Stimulated activated CD4-positive, alpha-beta T cell treated with anti-CD3 and anti-CD28 coated beads, Interleukin-12 subunit alpha, Interleukin-12 subunit beta, amount 100 ng/mL, for 48 hours (primary cell): ENCODE results near the gene RHOF.
"Not testable (repeated sequence)": the region's sequence is repeated elsewhere in the genome, so short reads cannot be mapped to it uniquely, and the experiment has no call there.

Experiments
- DNase-seq, 3 donors: peaks; one replicate each; pipeline ENCODE4 v3.0.0-alpha.2; 2020; ENCODE audit warnings: low read depth in 2 of 3, low spot score in 1 of 3

RHOF gene

DNA sequence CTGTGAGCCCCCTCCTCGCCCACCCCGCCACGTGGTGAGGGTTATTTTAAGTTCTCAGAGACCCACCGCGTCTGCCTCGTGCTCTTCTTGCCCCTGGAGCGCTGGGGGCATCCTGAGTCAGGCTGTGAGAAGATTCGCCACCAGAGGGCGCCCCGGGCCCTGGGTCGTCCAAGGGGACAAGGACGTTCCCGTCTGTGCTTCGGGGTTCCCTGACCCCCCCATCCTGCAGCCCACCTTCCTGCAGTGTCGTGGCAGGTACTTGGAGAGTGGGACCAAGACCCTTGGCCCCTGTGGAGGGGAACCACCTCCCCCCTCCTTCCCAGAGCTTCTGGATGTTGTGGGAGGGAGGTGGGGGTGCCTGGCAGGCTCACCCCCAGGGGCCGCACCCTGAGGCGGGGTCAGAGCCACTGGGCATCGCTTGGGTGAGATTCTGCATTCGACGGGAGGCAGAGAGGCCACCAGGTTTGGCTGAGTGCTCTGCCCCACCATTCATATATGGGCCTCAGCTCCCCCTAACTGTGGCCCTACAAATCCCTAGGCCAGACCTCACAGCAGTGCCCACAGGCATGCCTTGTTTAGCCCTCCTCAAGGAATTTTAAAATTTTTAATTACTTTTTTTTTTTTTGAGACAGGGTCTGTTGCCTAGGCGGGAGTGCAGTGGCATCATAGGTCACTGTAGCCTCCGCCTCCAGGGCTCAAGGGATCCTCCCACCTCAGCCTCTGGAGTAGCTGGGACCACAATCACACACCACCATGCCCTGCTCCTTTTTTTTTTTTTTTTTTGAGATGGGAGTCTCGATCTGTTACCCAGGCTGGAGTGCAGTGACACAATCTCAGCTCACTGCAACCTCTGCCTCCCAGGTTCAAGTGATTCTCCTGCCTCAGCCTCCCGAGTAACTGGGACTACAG lies 17.0 kb downstream of the RHOF start:
- DNase-seq, result peak; percentile 78 to 94 (median 87)

DNA sequence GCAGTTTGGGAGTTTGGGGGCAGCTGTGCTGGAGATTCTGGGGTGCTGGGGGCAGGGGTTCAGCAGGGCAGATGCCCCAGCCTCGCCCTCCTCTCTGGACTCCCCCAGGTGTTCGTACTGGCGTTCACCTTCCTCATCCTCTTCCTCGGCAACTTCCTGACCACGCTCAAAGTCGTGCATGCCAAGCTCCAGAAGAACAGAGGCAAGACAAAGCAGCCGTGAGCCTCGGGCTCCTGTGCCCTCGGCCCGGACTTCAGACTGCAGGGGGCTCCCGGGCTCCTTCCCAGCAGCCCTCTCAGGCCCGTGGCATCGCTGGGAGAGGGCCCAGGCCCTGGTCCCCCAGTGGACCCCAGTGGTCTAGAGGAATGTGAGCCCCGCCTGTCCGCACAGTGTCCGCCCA lies 18.0 kb downstream of the RHOF start:
- no peak for DNase-seq

DNA sequence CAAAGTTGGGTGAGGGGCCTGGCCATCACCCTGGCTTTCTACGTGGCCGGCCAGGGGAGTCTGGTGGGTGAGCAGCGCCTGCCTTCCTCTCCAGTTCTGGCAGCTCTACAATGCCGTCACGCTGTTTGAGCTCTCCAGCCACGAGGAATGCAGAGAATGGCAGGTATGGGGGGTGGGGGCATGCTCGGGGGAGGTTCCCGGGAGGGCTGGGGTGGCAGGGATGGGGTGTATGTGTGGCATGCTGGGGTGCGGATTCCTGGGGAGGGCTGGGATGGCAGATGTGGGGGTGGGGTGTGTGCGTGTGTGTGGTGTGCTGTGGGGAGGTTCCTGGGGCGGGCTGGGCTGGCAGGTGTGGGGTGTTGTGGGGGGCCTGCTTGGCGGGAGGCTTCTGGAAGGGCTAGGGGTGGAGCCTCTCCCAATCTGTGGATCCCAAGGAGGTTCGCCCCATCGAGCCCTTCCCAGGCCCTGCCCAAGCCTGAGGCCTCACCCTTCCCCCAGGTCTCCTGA lies 18.5 kb downstream of the RHOF start:
- DNase-seq, result no peak

DNA sequence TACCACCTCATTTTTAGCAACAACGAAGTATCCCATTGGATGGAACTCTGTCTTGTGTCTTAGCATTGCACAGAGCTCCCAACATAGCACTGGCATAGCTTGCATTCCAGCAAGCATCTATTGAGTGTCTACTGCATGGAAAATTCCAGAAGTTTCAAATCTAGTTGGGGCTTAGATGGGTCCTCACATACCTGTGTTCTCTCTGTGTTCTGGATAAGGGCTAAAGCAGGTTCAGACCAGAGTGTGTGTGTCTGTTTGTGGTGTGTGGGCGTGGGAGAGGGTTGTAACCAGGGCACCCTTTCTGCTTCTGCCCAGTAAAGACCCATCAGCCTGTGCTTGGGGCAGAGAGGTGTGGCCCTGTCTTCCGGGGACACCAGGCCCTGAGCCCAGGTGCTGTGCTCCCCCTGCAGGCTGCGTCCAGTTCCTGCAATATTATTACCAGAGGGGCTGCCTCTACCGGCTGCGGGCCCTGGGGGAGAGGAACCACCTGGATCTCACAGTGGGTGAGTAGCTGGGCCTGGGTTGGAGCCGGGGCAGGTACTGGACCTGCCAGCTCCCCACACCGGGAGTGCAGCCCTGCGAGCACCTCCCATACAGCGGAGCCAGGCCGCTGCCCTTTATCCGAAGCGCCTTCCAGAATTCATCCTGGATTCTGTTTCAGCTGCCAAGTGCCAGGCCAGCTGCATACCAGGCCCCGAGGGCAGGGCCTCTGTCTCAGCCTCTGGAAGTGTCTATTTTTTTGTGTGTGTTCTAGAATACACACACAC lies 20.3 kb downstream of the RHOF start:
- DNase-seq, result peak; percentile 56 to 72 (median 69)

DNA sequence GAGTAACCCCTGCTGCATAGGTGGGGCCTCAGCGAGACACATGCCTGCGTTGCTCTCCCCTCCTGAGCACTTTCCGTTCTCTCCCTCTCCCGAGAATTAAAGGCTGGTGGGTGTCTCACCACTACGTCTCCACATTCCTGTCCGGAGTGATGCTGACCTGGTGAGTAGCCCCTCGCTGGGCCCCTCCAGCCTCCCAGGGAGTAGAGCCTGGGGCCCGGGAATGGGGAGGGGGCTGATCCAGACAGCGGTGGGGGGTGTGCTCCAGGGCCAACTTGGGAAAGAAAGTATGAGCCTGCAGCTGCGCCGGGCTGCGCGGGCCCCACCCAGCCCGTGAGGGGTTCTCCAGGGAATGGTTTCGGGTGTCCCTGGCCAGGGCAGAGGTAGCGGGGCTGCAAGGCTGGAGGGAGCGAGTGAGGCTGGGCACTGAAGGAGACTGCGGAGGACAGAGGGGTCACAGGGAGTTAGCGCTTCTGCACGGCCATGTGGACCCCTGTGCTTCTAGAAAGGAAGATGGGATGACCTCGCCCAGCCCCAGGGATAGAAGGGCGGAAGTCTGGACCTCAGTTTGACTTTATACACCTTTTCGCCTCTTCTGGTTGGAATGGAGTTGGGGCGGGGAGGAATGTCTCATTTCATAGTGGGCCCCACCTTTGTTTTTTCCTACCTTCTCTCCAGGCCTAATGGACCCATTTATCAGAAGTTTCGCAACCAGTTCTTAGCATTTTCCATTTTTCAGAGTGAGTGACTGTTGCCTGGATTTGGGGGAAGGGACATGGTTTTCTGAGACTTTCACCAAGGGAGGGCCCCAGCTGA lies 22.5 kb downstream of the RHOF start:
- no peak for DNase-seq

DNA sequence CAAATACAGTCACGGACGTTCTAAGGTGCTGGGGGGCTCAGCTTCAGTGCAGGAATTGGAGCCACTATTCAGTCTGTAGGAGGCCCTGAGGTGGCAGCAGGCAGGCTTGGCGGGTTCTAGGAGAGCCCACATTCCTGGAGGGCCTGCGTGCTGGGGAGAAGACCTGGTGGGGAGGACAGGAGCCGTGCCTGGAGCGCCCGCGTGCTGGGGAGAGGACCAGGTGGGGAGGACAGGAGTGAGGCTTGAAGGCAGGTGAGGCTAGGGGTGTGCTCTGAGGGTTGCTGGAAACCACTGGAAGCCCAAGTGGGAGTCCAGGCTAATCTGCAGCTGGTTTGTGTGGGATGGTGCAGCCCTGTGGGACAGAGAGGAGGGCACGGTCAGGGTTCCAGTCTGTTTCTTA lies 23.1 kb downstream of the RHOF start:
- no peak for DNase-seq

DNA sequence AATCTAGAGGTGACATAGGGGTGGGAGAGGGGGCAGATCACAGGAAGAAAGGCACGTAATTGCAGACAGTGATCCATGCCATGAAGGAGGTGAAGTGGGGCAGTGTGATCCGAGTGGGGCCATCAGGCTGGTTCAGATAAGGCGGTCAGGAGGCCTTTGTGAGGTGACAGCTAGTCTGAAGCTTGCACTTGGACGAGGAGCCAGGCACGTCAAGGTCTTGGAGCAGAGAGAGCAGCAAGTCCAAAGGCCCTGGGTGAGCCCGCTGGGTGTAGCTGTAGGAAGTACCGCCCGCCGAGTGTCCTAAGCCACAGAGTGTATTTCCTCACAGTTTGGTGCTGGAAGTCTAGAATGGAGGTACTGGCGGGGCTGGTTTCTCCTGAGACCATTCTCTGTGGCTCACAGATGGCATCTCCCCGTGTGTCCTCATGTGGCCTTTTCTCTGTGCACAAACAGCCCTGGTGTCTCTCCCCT lies 23.6 kb downstream of the RHOF start:
- no peak for DNase-seq

DNA sequence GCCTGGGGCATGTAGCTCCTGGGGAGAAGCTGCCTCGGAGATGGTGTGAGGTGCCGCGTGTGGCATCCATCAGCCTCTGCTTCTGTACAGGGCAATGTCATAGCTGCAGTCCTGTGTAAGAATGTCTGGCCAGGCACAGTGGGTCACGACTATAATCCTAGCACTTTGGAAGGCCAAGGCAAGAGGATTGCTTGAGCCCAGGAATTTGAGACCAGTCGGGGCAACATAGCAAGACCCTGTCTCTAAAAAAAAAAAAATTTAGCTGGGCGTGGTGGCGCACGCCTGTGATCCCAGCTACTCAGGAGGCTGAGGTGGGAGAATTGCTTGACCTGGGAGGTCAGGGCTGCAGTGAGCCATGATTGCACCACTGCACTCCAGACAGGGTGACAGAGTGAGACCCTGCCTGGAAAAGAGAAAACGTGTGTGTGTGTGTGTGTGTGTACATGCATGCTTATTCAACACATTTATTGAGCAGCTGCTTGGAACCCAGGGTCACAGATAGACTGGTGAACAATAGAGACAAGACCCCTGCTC lies 24.1 kb downstream of the RHOF start:
- no peak for DNase-seq

DNA sequence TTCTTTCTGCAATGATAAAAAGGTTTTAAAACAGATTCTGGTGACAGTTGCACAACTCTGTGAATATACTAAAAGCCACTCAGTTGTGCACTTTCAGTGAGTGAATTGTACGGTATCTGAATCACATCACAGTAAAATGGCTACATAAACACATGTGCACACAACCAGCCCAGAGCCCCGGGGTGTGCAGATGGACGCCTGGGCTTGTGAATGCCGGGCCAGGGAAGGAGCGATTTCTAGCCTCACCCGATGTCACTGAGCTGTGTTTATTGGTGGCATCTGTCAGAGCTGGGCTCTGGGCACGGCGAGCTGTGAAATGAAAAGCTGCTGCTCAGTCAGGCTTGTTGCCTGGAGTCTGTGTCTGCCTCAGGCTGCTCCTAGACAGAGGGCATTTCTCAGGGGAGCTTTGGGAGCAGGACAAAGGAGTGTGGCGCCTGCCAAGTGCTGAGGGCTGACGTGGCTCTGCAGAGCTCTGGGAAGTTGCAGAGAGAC lies 25.9 kb downstream of the RHOF start:
- no peak for DNase-seq

DNA sequence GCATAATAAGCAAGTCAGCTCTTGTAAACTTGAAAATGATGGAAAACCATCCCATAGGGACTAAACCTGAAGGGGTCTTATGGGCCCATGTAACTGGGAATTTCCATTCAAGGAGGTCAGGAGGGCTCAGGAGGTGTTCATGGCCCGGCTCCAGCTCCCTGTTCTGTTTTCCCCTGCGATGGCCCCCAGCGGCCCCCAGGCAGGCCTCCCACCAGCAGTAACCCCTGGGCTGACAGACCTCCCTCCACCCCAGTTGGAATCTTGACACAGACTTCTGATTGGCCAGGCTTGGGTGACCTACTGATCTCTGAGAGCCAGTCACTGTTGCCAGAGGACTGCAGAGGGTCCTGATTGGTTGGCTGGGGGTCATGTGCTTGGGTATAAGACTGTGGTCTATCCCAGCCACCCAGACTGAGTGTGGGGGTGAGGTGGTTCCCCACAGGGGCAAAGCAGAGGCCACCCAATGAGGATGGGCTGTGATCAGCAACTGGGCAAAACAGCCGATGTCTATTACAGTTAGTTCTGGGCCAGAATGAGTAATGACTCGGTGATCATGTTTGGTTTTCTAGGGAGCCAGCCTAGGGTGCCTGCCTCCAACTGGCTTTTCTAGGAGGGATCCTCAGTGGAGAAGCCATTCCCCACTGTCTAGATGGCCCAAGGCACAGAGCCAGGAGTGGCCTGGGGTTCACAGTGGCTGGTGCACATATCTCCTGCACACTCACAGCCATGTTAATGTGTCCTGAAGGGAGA lies 27.0 kb downstream of the RHOF start:
- no peak for DNase-seq

DNA sequence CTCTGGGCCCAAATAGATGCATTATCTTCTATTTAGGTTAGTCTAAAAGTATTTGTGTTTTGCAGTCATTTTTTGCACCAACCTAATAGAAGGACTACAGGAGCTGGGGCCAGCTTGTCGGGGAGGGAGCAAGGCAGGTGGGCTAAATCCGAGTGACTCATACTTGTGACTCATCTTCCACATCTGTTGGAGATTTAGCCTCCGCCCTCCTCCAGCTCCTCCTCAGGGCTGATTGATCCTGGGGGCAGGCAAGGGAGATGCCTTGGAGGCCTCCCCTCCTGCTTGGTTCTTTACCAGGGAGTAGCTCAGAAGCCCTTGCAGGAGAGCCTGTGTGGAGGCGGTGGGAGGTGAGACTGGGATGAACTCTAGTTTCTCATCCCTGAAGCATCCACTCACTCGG lies 27.9 kb downstream of the RHOF start:
- DNase-seq, result no peak

DNA sequence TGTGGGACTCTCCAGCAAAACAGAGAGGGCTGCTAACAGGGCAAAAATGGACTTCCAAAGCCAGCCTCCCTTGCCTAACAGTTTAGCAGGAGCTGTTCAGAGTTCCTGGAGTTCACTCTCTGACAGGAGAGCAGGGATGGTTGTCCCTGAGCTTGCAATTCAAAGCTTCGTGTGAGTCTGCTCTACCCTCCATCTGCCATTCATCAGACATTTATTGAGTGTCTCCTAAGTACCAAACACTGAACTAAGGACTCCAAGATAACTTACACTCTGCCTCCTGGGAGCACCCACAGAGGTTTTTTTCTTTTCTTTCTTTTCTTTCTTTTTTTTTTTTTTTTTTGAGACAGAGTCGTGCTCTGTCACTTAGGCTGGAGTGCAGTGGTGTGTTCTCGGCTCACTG lies 28.7 kb downstream of the RHOF start:
- no peak for DNase-seq

DNA sequence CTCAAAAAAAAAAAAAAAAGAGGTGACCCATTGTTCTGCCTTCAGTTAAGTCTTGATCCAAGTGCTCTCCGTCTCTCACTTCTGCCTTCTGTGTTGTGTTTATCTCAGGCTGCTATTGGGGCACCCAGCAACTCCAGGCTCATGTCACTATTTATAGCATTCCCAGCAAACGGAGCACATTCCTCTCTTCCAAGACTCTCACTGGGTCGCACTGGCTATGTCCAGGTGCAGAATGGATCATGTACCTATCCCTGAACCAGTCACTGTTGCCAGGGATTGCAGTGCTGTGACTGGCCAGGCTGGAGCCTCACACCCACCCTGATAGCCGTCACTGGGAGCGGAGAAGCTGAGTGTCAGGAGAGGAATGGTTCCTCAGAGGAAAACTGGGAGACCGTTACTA lies 31.2 kb downstream of the RHOF start:
- DNase-seq, result no peak

DNA sequence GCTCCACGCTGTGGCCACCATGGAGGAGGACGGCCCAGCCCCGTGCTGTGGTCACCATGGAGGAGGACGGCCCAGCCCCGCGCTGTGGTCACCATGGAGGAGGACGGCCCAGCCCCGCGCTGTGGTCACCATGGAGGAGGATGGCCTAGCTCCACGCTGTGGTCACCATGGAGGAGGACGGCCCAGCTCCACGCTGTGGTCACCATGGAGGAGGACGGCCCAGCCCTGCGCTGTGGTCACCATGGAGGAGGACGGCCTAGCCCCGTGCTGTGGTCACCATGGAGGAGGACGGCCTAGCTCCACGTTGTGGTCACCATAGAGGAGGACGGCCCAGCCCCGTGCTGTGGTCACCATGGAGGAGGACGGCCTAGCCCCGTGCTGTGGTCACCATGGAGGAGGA lies 35.0 kb downstream of the RHOF start:
- DNase-seq, result not testable (repeated sequence)

DNA sequence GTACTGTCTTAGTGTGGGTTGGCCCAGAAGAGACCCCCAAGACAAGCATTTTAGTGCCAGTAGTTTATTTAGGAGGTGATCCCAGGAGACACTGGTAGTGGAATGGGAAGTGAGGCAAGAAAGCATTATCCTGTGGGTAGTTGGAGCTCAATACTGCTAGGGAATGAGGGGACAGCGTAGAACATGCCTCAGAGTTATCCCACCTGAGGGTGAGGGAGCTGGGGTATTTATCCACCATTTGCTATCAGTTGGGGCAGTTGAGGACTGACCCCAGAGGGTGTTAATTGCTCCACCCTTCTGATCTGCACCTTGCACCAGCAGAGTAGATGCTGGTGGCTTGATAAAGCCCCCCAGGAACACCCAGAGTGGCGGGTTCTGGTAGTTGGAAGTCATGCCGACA lies 37.9 kb downstream of the RHOF start:
- no peak for DNase-seq

DNA sequence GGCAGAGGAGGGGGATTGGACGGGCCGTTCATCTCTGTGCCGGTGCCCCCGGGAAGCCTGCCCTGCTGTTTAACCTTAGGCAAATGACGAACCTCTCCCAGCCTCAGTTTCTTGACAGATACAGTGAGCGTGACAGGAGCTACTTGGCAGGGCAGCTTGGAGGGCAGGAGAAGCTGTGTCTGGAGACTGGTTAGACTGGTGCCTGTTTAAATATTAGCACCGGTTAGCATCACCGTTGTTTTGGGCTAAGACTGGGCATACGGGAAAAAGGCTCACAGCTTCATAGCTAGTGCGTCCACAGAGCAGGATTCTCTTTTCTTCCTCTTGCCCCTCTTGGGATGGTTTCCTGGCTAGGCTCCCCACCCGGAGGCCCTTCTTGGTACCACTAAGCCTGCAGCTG lies 38.7 kb downstream of the RHOF start:
- no peak for DNase-seq

DNA sequence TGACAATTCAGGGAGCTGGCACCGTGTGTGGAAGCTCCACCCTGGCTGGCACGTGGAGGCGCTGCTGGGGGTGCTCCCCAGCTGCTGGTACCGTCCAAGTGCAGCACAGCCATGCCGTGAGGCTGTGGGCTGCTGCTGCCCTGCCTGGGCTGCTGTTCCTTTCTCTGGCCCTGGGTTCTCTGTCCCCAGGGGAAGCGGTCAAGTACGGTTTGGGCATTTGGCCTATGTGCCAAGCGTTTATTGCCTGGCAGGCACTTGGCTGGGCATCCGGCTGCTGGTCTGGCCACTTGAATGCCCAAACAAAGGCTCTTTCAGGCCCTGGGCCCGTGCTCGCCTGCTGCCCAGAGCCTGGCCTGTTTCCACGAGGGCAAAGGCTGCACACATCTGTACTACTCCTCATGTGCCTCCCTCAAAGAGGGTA lies 39.6 kb downstream of the RHOF start:
- DNase-seq, result no peak

DNA sequence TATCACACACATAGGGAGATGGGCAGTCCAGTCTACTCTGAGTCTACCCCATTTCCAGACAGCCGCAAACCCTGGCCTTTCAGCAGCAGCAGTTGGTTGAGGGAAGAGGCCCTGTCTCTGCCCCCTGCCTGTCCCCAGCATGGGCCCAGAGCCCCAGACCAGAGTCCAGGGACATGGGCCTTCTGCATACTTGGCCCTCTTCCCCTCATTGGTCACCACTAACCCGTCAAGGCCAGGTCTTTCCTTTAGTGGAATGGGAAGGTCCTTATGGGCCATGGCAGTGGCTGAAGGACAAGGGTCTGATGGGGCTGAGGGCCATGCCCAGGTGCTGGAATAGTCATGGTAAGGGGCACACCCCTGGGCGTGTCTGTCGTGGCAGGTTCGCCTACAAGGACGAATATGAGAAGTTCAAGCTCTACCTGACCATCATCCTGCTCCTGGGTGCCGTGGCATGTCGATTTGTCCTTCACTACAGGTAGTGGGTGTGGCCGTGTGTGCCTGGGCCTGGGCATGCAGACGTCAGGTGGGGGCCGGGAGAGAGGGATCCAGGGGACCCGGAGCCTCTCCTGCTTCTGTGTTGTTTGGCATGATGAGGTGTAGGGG lies 41.6 kb downstream of the RHOF start:
- DNase-seq, result no peak

DNA sequence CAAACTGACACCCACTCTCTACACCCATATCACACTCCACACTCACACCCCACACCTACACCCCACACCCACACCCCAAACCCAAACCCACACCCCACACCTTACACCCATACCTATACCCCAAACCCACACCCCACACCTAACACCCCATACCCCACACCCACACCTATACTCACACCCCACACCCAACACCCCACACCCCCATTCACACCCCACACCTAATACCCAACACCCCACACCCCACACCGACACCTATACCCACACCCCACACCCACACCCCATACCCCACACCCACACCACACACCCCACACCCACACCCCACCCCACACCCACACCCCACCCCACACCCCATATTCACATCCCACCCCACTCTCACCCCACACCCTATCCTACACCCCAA lies 42.5 kb downstream of the RHOF start:
- no peak for DNase-seq

DNA sequence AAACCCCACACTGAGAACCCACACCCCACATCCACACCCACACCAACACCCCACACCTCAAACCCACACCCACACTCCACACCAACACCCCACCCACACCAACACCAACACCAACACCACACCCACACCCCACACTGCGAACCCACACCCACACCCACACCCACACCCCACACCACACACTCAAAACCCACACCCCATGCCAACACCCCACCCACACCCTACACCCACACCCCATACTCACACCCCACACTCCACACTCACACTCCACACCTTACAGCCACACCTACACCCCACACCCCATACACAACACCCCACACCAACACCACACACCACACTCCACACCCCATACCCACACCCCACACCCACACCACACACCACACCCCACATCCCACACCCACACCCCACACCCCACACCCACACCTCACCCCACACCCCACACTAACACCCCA lies 43.0 kb downstream of the RHOF start:
- DNase-seq, result no peak
